HL-60 (cell line): Measurements from ENCODE around the gene DPPA3.

Experiments used
- DNase-seq, 2 experiments: peaks; one replicate each; pipeline ENCODE4 v3.0.0-alpha.2; 2010 to 2020; ENCODE audit warnings: low read depth in 1 of 2, low spot score in 1 of 2
- H3K27ac ChIP-seq: fragments of 250-450 bp; sonication (Bioruptor Pico); replicated peaks from 2 replicates; pipeline ENCODE4 v1.5.1; 2020; ENCODE audit warnings: mild to moderate bottlenecking, moderate library complexity
- H3K27me3 ChIP-seq: fragments of 250-450 bp; sonication (Bioruptor Pico); 2 replicates; pipeline ENCODE4 v1.5.1; 2021; ENCODE audit warnings: mild to moderate bottlenecking, moderate library complexity; ENCODE audit not compliant: insufficient read depth, poor library complexity, severe bottlenecking
- H3K4me3 ChIP-seq: replicated peaks from 2 replicates; pipeline ENCODE4 v1.5.1; 2011; ENCODE audit warnings: mild to moderate bottlenecking, control low read depth, low read length; ENCODE audit not compliant: insufficient read depth
- CTCF ChIP-seq: IDR thresholded peaks from one replicate; pipeline ENCODE4 v1.5.1; 2011; ENCODE audit warnings: low read length, control low read depth, inconsistent platforms; ENCODE audit not compliant: insufficient read depth
- GABPA ChIP-seq: IDR thresholded peaks from 2 replicates; pipeline ENCODE4 v1.6.1; 2012; ENCODE audit warnings: low read depth
- POLR2AphosphoS5 ChIP-seq: IDR thresholded peaks from 2 replicates; pipeline ENCODE4 v1.6.1; 2012; ENCODE audit warnings: low read depth
- REST ChIP-seq: IDR thresholded peaks from 2 replicates; pipeline ENCODE4 v1.6.1; 2012; ENCODE audit warnings: low read depth; ENCODE audit not compliant: insufficient replicate concordance
- SPI1 ChIP-seq: IDR thresholded peaks from 2 replicates; pipeline ENCODE4 v1.6.1; 2012; ENCODE audit warnings: low read depth, mild to moderate bottlenecking, borderline replicate concordance

Gene DPPA3

GRCh38 chr12:7679251-7680045, 31.8 kb upstream of the DPPA3 start:
- no peak overlapping the region for H3K27ac ChIP-seq
- no peak overlapping the region for H3K4me3 ChIP-seq
- no peaks in the 10 kb centered on the region for H3K27me3 ChIP-seq
- DNase-seq = no peak
- no peak for TF ChIP-seq REST

- no peak overlapping the region for H3K27ac ChIP-seq
- TF ChIP-seq SPI1 (no peak), POLR2AphosphoS5 (no peak), CTCF (no peak), REST (no peak), GABPA (no peak)
Measured at GRCh38 chr12:7681535-7681934, 29.7 kb upstream of the DPPA3 start.

GRCh38 chr12:7693793-7694192, 17.4 kb upstream of the DPPA3 start:
- Histone ChIP-seq H3K4me3 (no peak overlapping the region), H3K27me3 (no peaks in the 10 kb centered on the region), H3K27ac (no peak overlapping the region)
- peak in 1 of 2 experiments; percentile 57 for DNase-seq
- TF ChIP-seq SPI1 (peak; percentile 42; the same call in 1 of the 2 replicates), GABPA (no peak)

More at GRCh38 chr12:7681535-7681934, 29.7 kb upstream of the DPPA3 start:
- Histone ChIP-seq H3K27me3 (no peaks in the 10 kb centered on the region), H3K4me3 (no peak overlapping the region)
- no peak for DNase-seq

GRCh38 chr12:7694556-7695236, 16.5 kb upstream of the DPPA3 start:
- TF ChIP-seq GABPA (no peak), SPI1 (no peak), CTCF (no peak), POLR2AphosphoS5 (no peak), REST (no peak)
- Histone ChIP-seq H3K27me3 (no peaks in the 10 kb centered on the region), H3K27ac (no peak overlapping the region), H3K4me3 (no peak overlapping the region)
- DNase-seq = no peak
